ENCODE data around the gene NEUROD1.
A peak's percentile ranks its signal among the peaks of the same experiment; 100 is the strongest.

The NEUROD1 gene

GRCh38 chr2:181680937-181681811 is 857 bp upstream of the NEUROD1 start:
- DNase-seq (ENCODE audit: low spot score), result peak; percentile 34
- in situ Hi-C loops (cut with MboI; ENCODE audit: low sequenced_read_pairs, unreplicated experiment), result no loop called here
- no peak for TF ChIP-seq CTCF (IDR thresholded peaks at IDR 0.05; ENCODE audit: borderline replicate concordance, control extremely low read depth, extremely low read depth, insufficient read depth, missing control alignments)

- TF ChIP-seq CTCF (IDR thresholded peaks at IDR 0.05; ENCODE audit: borderline replicate concordance, control extremely low read depth, extremely low read depth, insufficient read depth, missing control alignments), result no peak
- no peak for DNase-seq (ENCODE audit: low spot score)
- in situ Hi-C loops (cut with MboI; ENCODE audit: low sequenced_read_pairs, unreplicated experiment), result no loop called here
Observed at GRCh38 chr2:181679544-181679979, 755 bp downstream of the NEUROD1 start.

- in situ Hi-C loops (cut with MboI; ENCODE audit: low sequenced_read_pairs, unreplicated experiment), result no loop called here
- DNase-seq (ENCODE audit: low spot score), result no peak
- TF ChIP-seq CTCF (IDR thresholded peaks at IDR 0.05; ENCODE audit: borderline replicate concordance, control extremely low read depth, extremely low read depth, insufficient read depth, missing control alignments), result no peak
Observed at GRCh38 chr2:181678861-181679543, 1.3 kb downstream of the NEUROD1 start.

GRCh38 chr2:181677912-181678586 is 2.3 kb downstream of the NEUROD1 start:
- in situ Hi-C loops (cut with MboI; ENCODE audit: low sequenced_read_pairs, unreplicated experiment), result no loop called here
- DNase-seq (ENCODE audit: low spot score), result peak; percentile 66
- TF ChIP-seq CTCF (IDR thresholded peaks at IDR 0.05; ENCODE audit: borderline replicate concordance, control extremely low read depth, extremely low read depth, insufficient read depth, missing control alignments), result no peak

- DNase-seq (ENCODE audit: low spot score), result no peak
- TF ChIP-seq CTCF (IDR thresholded peaks at IDR 0.05; ENCODE audit: borderline replicate concordance, control extremely low read depth, extremely low read depth, insufficient read depth, missing control alignments), result no peak
- in situ Hi-C loops (cut with MboI; ENCODE audit: low sequenced_read_pairs, unreplicated experiment), result no loop called here
Observed at GRCh38 chr2:181675254-181675653, 5.1 kb downstream of the NEUROD1 start.

GRCh38 chr2:181674461-181674860 is 5.9 kb downstream of the NEUROD1 start:
- TF ChIP-seq CTCF (IDR thresholded peaks at IDR 0.05; ENCODE audit: borderline replicate concordance, control extremely low read depth, extremely low read depth, insufficient read depth, missing control alignments), result no peak
- in situ Hi-C loops (cut with MboI; ENCODE audit: low sequenced_read_pairs, unreplicated experiment), result no loop called here
- no peak for DNase-seq (ENCODE audit: low spot score)
